NCI-H524 (cell line): ENCODE results near the gene DEFB124.

Source experiments
- DNase-seq, 2 experiments: peaks; one replicate each; lab custom pipeline; 2025; lab: John Stamatoyannopoulos, UW

The DEFB124 gene

DNA sequence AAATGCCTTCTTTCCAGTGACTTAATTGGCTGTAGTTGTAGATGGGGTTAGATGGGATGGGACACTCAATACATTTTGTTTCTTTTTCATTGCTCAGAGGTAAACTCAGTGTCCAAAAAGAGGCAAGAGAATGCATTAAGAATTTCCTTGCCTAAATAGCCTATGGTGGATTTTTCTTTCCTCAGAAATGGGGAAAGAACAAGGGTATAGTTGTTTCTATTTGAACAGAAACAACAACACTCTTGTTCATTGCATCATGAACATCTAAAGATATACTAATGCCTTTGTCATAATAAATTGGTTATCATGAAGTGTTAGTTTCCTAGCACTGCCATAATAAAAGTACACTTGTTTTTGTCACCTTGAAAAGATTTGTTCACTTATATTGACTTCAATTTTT, 49.1 kb downstream of the DEFB124 start:
- no peak for DNase-seq

DNA sequence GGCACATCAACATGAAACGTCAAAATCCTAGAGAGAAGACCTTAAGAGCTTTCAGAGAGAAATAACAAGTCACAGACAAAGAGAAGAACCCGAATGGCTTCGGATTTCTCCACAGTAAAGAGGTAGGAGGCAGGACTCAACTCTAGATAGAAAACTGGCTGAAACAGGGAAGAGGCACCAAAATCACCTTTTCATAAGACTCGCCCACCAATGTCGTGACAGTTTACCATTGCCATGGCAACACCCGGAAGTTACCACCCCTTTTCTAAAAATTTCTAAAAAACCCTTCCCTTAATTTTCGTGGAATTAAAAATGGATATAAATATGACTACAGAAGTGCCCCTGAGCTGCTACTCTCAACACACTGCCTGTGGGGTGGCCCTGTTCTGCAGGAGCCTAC, 56.6 kb downstream of the DEFB124 start:
- no peak for DNase-seq

DNA sequence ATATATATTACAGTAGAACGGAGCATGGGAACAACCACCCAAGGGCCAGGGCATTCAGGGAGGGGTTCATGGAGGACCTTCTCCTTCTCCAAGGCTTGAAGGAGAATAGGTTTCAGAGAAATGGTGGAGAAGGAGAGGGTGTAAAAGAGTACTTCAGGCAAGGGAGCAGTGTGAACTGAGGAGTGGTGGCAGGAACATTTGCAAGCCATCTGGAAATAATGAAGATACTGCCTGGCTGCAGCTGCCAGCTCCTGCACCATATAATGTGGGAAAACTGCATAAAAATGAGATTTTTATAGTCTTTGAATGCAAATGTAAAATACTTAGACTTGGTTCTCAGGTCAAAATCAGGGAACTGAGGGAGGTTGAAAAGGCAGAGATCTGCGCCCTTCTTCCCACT, 59.3 kb downstream of the DEFB124 start:
- DNase-seq = no peak
